OCI-M2 (cell line): ENCODE results near the gene CIB2.
"Not testable (repeated sequence)": the region's sequence is repeated elsewhere in the genome, so short reads cannot be mapped to it uniquely, and the experiment has no call there.

Source experiments
- DNase-seq: peaks from one replicate; lab custom pipeline; 2025; ENCODE audit not compliant: unreplicated experiment; lab: John Stamatoyannopoulos, UW

Gene CIB2

DNA sequence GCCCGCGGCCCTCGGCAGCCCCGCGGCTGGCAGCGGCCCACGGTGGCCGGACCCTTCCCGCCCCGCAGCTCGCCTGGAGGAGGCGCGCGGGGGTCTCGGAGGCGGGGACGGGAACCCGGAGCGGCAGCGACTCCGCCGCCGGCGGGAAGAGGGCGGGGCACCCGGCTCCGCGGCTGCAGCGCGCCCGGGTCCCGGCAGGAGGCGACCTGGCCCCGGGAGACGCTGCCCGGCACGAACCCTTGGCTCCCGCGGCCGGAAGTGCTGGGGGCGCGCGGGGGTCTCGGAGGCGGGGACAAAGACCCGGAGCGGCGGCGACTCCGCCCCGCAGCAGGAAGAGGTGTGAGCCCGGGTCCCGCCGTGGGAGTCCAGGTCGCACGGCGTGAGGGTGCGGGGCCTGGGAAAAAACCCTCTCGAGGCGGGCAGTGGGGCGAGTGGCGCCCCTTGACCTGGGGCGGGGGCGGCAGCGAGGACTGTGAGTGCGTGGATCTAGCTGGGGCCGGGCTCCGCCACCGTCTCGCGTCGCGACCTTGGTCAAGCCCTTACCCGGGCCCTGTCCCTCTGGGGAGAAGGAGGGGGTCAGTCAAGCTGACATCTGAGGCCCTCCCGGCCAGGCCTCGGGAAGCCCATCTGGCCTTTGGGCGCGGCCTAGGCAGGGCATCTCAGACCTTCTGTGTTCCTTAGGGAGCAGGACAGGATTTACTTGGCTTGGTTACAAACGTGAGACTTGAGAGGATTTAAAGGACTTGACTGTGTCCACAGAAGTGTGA, at the start of gene CIB2:
Gene CIB2 (minus strand): TSS at position 151 of the 767 bp plus-strand sequence. CDS start 230 bp downstream, outside the sequence.
- no peak for DNase-seq

GRCh38 chr15:78179906-78180305, 48.7 kb upstream of the CIB2 start:
- no peak for DNase-seq

DNA sequence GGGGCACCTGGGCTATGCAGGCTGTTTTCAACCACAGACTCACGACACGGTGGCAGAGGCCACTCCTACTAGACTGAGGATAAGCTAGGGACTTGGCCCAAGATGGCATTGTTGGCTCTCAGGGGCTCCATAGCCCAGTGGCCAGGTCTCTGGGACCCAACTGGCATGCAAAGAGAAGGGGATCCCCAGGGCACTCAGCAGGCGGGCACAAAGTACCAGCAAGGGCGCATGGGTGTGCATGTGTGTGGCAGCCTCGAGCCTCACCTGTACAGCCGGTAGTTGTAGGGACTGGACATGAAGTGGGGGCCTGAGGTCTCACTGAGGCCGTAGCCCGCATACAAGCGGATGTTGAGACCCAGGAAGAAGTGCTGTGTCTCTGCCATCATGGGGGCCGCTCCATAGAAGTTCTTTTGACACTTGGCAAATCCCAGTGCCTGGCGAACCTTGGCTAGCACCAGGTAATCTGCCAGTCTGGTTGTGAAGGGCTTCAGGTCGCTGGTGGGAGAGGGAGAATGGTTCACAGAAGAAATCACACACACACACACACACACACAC, 48.1 kb upstream of the CIB2 start:
- no peak for DNase-seq

DNA sequence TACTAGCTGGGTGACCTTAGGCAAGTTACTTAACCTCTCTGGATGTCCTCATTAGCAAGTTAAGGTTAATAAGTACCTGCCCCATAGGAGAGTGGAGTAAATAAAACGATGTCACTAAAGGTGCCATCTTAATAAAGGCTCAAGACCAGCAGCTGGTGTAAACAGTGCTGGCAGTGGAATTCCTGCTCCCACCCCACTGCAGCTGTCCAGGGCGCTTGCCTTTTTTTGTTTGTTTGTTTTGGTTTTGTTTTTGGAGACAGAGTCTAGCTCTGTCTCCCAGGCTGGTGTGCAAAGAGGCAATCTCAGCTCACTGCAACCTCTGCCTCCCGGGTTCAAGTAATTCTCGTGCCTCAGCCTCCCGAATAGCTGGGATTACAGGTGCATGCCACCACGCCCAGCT, 46.8 kb upstream of the CIB2 start:
- DNase-seq, result no peak

DNA sequence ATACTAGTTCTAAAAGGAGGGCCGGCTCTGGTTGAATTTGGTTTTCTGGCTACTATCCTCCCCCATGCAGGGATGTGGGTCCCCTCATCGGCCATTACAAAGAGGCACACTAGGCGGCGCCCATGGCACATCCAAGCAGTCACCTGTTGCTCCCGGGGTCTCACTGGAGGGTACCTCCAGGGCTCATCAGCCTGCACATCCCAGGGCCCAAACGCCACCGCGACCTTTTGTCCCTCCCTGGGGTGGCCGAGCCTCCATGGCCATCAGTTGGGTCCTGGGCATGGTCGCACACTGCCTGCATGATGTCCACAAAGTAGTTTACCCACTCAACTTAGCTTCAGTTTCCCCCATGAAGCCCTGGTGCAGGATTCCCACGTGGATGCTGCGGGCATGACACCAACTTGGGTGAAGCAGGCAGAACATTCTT, 46.2 kb upstream of the CIB2 start:
- no peak for DNase-seq

DNA sequence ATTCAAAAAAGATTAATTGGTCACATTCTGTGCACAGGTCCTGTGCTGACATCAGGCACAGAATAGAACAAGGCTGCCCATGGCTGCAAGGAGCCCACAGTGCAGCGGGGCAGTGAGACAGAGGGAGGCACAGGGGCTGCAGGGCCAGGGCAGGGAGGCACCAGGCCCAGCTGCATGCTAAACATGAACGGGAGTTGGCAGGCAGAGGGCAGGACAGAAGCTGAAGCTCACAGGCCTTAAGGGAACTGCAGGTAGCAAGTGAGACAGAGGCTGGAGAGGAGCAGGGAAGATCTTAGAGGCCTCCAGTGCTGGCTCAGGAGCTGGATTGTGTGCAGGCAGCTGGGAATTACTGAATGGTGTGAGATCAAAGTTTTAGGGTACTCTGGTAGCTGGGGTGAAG, 44.1 kb upstream of the CIB2 start:
- DNase-seq, result no peak

- DNase-seq, result no peak
Measured at GRCh38 chr15:78174401-78174800, 43.2 kb upstream of the CIB2 start.

DNA sequence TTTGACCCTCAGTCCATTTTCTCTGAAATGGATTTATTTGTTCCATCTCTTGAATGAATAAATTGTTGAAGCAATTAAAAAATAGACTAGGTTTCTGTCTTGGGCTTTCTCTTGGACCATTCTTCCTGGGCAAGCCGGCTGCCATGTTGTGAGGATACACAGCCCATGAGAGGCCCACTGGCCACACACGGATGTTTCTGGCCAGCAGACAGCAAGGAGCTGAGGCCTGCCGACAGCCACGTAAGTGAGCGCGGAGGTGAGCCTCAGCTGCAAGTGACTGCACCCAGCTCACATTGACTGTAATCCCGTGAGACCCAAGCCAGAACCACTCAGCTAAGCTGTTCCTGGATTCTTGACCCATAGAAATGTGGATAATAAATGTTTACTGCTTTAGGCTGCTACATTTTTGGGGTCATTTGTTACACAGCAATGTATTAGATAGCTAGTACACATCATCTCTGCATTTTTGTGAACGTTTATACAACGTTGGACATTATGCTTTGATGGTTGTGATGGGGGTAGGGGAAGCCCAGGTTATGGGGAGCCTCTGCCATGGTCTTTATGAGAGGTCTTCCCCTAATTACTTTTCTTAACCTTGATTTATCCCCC, 40.7 kb upstream of the CIB2 start:
- no peak for DNase-seq

- no peak for DNase-seq
Measured at GRCh38 chr15:78170848-78171773, 39.9 kb upstream of the CIB2 start.

- DNase-seq, result no peak
Measured at GRCh38 chr15:78168608-78169007, 37.4 kb upstream of the CIB2 start.

DNA sequence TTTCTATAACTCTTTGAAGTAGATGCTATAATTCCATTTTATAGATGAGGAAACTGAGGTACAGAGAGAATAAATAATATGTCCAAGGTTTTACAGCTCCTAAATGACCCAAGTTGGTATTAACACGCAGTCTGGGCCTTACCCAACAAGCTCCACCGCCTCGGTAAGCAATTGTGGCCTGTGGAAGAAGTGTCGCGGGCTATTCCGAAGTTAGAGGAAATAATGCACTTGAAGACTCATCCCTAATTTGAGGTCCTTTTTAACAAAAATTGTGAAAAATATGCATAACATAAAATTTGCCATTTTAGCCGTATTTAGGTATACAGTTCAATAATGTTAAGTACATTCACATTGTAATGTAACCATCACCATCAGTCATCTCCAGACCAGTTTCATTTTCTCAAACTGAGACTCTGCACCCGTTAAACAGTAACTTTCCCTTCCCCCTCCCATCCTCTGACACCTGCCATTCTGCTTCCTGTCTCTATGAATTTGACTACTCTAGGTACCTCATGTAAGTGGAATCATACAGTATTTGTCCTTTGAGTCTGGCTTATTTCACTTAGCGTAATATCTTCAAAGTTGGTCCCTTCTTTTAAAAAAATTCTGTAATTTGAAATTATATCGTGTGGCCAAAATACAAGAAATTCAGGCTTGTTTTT, 36.1 kb upstream of the CIB2 start:
- no peak for DNase-seq

- no peak for DNase-seq
Measured at GRCh38 chr15:78164010-78164409, 32.8 kb upstream of the CIB2 start.

- DNase-seq, result no peak
Measured at GRCh38 chr15:78162038-78162437, 30.8 kb upstream of the CIB2 start.

- no peak for DNase-seq
Measured at GRCh38 chr15:78159395-78159794, 28.1 kb upstream of the CIB2 start.

GRCh38 chr15:78157203-78157602, 26.0 kb upstream of the CIB2 start:
- no peak for DNase-seq

DNA sequence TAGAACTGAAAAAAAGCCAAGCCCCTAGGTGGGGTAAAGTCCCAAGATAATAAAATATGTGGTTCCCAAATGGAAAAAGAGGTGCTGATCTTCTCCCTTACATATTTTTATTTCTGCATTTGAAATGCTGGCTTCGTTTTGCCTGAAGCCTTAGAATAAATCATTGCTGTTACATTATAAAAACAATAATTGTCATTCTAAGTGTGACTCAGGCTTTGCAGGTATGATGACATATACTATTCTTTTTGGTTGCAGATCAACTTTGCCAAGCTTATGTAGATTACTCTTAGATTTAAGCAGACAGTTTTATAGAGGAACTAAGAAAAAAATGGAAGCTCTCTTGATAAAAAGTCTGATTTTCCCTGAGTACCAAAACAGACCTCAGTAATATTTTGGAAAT, 25.4 kb upstream of the CIB2 start:
- no peak for DNase-seq

GRCh38 chr15:78155355-78155939, 24.2 kb upstream of the CIB2 start:
- DNase-seq, result no peak

DNA sequence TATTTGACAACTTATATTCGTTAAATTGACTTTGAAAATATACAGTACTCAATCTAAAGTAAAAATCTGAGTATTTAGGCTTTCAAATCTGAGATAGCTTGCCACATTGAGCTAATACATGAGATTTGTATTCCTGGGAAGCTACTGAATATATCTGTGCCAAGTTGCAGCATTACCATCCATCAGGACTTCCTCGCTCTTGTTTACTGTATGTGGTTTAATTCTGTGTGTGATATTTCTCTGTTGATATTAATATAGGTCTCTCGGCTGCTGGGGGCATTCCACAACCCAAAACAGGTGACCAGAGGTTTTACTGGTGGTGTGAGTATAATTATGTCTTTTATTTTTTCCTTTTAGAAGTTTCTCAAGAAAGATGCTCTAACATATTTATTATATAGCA, 23.7 kb upstream of the CIB2 start:
- DNase-seq, result no peak

DNA sequence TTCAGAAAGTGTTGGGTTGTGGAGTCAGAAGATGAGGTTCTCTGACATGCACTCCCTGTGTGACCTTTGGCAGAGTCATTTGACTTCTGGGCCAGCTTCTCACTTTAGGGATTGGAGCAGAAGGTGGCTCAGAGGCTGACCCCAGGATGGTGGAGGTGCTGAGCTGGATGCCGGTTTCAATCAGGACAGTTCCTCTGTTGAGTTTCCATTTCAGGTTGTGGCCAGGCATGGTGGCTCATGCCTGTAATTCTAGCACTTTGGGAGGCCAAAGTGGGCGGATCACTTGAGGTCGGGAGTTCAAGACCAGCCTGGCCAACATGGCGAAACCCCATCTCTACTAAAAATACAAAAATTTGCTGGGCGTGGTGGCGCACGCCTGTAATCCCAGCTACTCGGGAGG, 19.8 kb upstream of the CIB2 start:
- DNase-seq, result not testable (repeated sequence)
